GM19397 (cell line): ENCODE results near the gene XPO6.
"Not testable (repeated sequence)": the region's sequence is repeated elsewhere in the genome, so short reads cannot be mapped to it uniquely, and the experiment has no call there.

Source experiments
- ATAC-seq: cut with Tn5 transposase; IDR thresholded peaks from one replicate; pipeline ENCODE4 v1.9.1; 2021; ENCODE audit warnings: mild to moderate bottlenecking, moderate library complexity; ENCODE audit not compliant: unreplicated experiment

Gene XPO6

DNA sequence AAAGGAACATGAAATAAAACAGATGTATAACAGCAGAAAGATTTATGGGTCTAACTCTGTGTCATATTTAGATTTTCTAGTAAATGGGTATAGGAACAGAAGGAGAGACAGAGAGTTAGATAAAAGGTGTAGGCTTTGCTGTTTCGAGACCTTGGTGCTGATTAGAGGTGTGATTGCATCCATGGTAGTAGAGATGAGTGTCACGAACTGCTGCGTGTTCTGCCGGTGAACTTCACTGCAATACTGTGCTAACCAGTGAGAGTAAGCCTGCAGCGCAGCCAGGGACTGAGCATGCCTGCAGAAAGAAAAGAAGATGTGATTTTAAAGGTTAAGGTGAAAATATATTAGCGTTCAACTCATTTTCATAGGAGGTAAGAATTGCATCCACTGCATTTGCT lies 94.6 kb downstream of the XPO6 start:
- no peak for ATAC-seq

GRCh38 chr16:28115866-28116265 lies 95.9 kb downstream of the XPO6 start:
- ATAC-seq: not testable (repeated sequence)

DNA sequence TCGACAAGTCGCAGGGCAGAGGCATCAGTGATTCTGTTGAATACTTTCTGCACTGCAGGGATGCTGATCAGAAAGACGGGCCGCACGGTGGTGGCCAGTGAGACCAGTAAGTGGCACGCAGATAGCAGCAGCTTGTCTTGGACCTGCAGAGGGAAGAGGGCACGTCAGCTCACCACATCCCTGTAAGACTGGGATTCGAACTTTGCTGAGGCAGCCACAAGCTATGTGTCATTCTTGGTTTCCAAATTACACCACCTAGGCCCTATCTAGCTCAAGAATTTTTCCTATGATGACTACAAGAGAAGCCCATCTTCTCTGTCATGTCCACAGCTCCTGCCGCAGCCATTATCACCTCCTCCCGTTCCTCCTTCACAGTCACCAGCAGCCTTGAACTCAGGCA lies 98.9 kb downstream of the XPO6 start:
- no peak for ATAC-seq

- no peak for ATAC-seq
These were observed 100.8 kb downstream of the XPO6 start for GRCh38 chr16:28110977-28111376.

GRCh38 chr16:28110479-28110878 lies 101.3 kb downstream of the XPO6 start:
- no peak for ATAC-seq

DNA sequence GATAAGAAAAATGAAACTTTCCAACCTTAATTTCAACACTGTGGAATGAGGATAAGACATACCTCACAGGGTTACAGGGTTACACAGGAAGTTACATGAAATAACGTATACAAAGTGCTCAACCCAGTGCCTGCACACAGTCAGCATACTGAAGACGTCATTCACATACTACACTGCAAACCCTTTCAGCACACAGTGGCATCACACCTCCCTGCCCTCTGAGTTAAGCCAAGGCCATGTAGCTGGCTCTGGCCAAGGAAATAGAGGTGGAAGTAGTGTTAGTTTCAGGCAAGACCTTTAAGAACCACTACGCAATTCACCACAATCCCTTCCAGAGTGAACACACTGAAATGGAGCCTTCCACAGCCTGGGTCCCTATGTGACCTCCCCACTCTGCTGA lies 101.7 kb downstream of the XPO6 start:
- ATAC-seq: no peak

DNA sequence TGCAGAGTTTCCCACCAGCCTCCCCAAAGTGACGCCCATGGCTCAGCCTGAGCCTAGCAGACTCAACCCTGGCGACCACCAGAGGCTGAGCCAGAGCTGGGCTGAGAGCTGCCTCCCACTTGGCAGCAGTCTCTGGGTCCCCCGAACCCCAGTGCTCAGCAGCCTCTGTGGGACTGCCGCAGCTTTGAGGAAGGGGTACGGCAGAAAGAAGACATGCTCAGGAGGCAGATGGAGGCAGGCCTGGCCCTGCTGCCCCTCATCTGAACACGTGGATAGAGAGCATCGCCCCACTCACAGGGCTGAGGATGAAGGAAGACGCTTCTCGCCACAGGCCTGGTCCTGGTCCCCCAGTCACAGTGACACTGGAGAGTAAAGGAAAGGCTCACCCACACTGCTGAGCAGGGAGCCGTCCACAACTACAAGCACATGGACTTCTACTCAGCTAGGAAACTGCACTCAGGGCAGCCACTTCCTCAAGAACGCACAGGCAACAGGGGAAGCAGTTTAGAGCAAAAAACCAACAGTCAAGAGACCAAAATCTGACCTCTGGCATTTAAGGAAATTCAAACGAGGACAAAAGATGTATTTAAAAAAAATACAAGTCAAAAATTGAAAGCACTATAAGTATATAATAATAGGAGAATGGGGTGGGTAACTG lies 103.0 kb downstream of the XPO6 start:
- ATAC-seq: no peak

DNA sequence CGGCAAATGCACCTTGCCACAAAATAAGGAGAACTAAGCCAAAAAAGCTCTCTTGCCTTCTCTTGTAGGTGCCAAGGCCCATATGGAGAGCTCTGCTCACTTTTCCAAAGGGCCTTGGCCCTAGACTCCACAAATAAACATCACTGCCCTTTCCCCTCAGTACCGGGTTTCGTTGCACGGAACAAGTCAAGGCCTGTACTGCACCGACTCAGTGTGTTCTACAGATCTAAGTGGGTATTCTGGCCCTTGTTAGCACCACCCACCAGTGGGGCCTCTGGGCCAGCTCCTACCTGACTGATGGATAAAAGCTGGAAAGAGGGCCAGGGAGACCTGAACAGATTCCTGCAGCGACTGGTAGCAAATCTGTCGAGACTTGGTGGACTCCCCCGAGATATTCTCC lies 104.5 kb downstream of the XPO6 start:
- ATAC-seq: no peak

DNA sequence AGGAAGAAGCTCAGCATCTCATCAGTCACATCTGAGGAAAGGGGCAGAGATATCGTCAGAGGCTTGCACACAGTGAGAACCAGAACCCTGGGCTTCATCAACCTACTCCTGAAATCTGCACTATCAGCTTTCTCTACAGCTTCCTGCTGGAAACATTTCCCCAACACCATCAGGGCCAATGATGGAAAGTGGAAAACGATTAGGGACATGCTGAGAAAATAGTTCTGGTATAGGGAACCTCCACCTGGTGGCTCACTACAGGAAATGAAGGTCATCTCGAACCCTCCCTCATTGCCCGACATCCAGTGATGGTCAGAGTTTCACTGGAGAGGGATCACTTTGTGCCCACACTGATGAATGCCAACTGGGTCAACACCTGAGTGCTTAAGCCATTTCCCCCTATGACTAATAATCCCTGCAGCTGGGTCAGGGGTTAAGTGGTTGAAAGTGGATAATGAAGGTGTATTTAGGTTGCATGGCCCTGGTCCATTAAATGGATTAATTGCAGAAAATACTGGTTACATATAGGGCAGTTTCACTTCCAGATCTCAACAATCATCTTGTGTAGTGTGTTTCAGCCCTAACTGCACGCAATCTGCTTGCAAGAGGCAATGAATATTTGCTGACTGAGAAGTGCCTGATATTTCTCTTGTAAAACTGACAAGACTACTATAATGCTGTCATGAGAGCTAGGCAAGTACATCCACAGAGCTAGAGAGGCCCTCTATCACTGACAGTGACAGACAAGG lies 105.1 kb downstream of the XPO6 start:
- ATAC-seq: no peak

DNA sequence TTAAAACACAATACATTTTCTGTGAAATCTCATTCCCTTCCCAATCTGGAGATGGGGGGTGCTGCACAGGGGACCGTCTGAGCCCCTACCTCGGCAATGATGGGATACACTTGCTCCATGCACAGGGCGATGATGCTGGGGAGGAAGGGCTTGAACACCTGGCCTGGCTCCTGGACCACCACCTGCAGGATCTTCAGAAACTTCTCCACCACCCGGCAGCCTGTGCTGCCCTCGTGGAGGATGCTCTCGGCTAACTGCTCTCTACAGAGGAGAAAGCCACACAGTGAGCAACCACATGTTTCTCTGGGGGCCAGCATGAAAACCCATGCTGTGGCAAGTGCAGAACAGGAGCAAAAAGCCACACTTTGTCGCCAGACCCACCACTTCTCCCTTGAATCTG lies 105.8 kb downstream of the XPO6 start:
- no peak for ATAC-seq

- no peak for ATAC-seq
These were observed 106.5 kb downstream of the XPO6 start for GRCh38 chr16:28105297-28105696.

DNA sequence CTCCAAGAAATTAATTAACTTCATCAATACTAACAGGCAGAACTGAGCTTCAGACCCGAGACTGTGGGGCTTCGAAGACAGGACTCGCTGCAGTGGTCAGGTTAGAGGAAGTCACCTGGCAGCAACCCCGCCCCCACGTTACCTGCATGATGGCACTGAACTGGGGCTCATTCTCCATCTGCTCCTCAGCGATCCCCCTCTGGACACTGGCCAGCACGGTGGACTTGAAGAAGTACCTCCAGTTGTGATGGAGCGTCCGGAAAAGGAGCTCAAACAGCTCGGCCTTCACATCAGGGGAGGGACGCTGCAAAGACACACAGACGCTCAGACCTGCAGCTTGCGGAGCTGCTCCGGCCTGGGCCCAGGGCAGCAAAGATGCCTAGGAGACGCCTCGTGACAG lies 107.4 kb downstream of the XPO6 start:
- ATAC-seq: no peak

GRCh38 chr16:28103516-28104170 lies 108.1 kb downstream of the XPO6 start:
- ATAC-seq: no peak

GRCh38 chr16:28101533-28101890 lies 110.3 kb downstream of the XPO6 start:
- ATAC-seq: no peak

GRCh38 chr16:28100810-28101532 lies 110.8 kb downstream of the XPO6 start:
- ATAC-seq: no peak

GRCh38 chr16:28098959-28099945 lies 112.5 kb downstream of the XPO6 start:
- no peak for ATAC-seq

DNA sequence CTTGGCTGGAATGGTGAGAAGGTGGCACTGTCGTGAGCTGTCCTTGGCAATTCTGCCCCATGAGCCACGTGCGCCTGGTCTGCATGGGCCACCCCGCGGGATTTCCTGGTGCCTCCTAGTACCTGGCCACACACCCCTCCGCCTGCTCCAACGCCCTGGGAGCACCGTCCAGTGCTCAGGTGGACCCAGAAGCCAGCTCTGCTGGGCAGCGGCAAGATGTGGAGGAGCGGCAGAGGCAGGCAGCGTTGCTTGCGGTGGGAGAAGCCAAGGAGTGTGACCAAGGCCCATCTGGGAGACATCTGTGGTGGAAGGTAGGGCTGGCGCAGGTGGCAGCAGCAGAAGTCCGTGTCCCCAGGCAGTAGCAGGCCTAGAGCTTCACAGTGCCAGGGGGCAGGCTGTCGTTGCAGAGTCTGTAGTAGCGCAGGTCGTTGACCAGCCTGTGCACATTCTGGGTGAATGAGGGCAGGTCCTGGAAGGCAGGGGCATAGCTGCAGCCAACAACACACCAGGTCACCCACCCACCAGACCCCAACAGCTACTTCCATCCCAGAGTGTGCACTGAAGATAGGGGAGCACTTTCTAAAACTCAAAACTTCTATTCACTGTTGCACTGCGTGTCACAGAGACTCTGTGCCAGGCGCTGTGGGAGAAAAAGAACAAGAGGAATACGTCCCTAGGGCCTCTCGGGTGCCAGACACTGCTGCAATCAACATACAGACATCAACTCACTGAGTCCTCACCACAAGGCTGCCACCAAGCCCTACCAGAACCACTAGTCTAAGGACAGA lies 113.4 kb downstream of the XPO6 start:
- ATAC-seq: no peak

- ATAC-seq: no peak
These were observed 114.5 kb downstream of the XPO6 start for GRCh38 chr16:28096983-28097899.

DNA sequence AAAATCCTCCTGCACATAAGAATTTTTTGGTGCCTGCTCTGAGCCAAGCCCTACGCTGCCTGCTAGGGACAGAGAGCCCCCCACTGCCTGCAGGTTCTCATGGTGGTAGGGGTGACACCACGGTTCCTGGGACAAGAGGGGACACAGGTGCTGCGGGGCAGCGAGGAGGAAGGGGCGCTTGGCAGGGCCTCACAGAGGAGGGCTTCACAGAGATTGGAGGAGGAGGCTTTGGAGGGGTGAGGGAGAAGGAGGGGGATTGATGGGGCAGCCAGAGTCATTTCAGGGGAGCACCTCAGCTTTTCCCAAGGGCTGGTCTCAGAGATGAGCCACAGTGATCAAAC lies 118.4 kb downstream of the XPO6 start:
- ATAC-seq: no peak
